Chondrocyte (in vitro differentiated cells): ENCODE measurements around the gene HABP4. TPM values are rescaled to one million over a fixed set of nuclear protein-coding genes. Genes with fewer than 3 reads are reported as not detected.

Source experiments
- DNase-seq: peaks from one replicate; pipeline ENCODE4 v3.0.0; 2021; ENCODE audit warnings: mixed read lengths, low spot score
- H3K27ac Mint-ChIP-seq: one replicate; pipeline ENCODE4 v1.8.0; 2021; ENCODE audit warnings: mild to moderate bottlenecking, moderate library complexity, mixed read lengths; ENCODE audit not compliant: unreplicated experiment
- H3K27me3 Mint-ChIP-seq: 2 replicates; pipeline ENCODE4 v1.8.0; 2021; ENCODE audit warnings: low read depth, mixed read lengths
- H3K36me3 Mint-ChIP-seq: 2 replicates; pipeline ENCODE4 v1.8.0; 2021; ENCODE audit warnings: low read depth, mixed read lengths
- H3K4me1 Mint-ChIP-seq: 2 replicates; pipeline ENCODE4 v1.8.0; 2021; ENCODE audit warnings: low read depth, mild to moderate bottlenecking, mixed read lengths
- H3K4me3 Mint-ChIP-seq: one replicate; pipeline ENCODE4 v1.8.0; 2021; ENCODE audit warnings: mild to moderate bottlenecking, moderate library complexity, mixed read lengths; ENCODE audit not compliant: unreplicated experiment
- H3K9me3 Mint-ChIP-seq: 2 replicates; pipeline ENCODE4 v1.8.0; 2021; ENCODE audit warnings: low read depth, mixed read lengths
- CTCF ChIP-seq: fragments of 200-600 bp; sonication (generic); IDR thresholded peaks from 2 replicates; pipeline ENCODE4 v1.5.0; 2021; ENCODE audit warnings: antibody characterized with exemption, mild to moderate bottlenecking, moderate library complexity
- total RNA-seq: library from RNA; stranded (reverse); gene quantifications from 3 replicates; pipeline ENCODE4 v1.2.1, GENCODE V29; 2021

The HABP4 gene
- total RNA-seq, 1 donor from 2014 or later = 28.9 TPM

DNA sequence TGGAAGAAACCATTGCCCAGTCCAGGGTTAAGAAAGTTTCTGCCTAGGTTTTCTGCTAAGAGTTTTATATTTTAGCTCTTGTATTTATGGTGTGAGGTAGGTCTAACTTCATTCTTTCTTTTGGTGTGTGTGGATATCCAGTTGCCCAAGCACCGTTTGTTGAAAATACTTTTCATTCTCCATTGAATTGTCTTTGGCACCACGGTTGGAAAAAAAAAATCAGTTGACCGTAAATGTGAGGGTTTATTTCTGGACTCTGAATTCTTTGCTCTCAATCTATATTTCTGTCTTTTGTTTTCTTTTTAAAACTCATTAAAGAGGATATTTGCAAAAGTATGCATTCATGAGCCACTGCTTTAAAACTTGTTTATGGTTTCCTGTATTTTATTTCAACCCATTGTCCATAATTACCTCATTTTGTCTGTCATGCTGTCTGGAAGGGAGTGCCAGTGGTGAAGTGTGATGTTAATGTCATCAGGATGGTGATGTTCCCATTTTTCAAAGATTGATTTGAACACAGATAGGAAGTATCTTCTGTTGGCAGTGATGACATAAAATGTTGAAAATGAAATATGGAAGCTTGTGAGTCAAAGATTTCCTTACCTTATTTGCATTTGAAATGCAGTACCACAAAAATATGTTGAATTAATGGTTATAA lies 33.9 kb downstream of the HABP4 start:
- H3K27ac Mint-ChIP-seq = peak overlapping the region; percentile 91
- peak overlapping the region; percentile 1 for H3K4me3 Mint-ChIP-seq
- H3K4me1 Mint-ChIP-seq = peaks cover 61% of the 10 kb centered on the region
- H3K27me3 Mint-ChIP-seq = no peaks in the 10 kb centered on the region
- DNase-seq = no peak
- H3K9me3 Mint-ChIP-seq = peaks cover 3% of the 10 kb centered on the region
- no peak for TF ChIP-seq CTCF
- H3K36me3 Mint-ChIP-seq = peaks cover 16% of the 10 kb centered on the region

DNA sequence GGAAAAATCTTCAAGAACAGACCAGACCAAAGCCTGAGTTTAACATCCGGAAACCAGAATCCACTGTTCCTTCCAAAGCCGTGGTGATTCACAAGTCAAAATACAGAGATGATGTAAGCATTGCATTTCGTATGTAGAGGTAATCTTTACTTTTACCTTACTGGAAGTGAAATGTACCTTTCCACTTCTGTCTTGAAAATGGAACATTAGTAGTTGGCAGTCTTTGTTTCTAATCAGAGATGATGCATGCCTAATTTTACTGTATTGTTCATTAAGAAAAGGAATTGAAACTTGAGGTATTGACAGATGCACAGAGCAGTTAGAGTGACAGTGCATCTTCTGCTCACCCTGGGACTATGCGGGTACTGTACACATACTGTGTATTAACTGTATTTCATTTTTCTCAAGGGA lies 34.6 kb downstream of the HABP4 start:
- Mint-ChIP-seq H3K4me3 (no peak overlapping the region), H3K27ac (peak overlapping the region; percentile 91), H3K27me3 (no peaks in the 10 kb centered on the region), H3K9me3 (peaks cover 3% of the 10 kb centered on the region), H3K4me1 (peaks cover 59% of the 10 kb centered on the region), H3K36me3 (peaks cover 19% of the 10 kb centered on the region)
- no peak for DNase-seq
- no peak for TF ChIP-seq CTCF

DNA sequence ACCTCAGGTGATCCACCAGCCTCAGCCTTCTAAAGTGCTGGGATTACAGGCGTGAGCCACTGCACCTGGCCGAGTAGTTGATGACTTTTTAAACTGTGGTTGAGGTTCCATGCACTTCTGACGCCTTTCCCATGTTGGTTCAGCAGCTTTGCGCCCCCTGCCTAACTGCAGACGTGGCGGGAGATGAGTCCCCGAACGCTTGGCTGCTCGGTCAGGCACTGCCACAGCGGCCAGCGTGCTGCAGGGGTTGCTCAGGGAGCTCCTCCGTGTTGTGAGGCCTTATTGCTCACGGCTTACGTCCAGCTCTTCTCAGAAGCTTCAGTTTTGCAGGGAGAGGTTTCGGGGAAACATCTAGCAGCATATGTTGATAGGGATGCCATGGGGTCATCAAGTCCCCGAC lies 35.3 kb downstream of the HABP4 start:
- no peak for TF ChIP-seq CTCF
- Mint-ChIP-seq H3K36me3 (peaks cover 25% of the 10 kb centered on the region), H3K4me1 (peaks cover 59% of the 10 kb centered on the region), H3K27ac (peak overlapping the region; percentile 77), H3K4me3 (no peak overlapping the region), H3K9me3 (peaks cover 3% of the 10 kb centered on the region), H3K27me3 (no peaks in the 10 kb centered on the region)
- no peak for DNase-seq

DNA sequence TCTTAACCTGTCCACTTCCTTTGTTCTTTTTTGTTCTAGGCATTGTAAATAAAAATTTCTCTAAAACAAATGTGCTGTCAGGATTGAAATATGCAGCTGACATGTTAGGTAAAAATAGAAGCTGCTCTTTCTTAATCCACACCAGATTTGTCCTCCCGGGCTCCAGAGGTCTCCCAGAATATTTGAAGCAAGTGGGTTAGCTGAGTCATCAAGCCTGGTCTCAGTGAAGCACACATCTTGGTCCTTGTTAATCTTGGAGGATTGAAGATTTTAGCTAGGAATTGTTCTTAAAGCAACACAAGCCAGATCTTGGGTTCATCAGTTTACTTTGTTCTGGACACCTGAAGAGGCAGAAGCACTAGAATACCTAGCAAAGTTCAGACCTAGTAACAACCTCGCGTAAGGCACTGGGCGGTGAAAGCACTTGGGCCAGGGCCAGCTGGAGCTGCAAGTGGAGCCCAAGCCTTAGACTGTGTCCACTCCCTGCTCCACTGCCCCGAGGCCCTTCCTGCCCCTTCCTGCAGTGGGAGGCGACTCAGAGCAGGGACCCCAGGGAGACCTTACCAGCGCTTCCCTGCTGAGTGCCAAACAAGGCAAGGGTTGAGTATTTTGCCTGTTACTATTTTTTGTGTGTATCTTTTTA lies 36.5 kb downstream of the HABP4 start:
- Mint-ChIP-seq H3K27ac (peak overlapping the region; percentile 77), H3K4me1 (peaks cover 59% of the 10 kb centered on the region)
- DNase-seq = no peak

DNA sequence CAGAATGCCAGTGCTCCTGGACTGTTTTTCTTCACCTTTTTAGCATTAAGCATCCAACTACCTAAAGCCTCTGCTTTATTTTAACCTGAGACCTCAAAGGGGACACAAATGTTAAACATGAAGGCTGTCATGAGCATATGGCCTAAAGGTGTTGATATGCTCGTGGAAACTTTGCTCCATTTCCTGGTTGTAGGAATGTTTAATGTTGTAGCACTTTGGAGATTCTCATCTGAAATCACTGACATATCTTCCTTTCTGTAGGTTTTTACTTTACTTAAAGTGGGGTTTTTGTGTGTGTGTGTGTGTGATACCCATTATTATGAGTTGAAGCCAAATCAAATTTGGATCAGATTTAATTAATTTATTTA lies 37.0 kb downstream of the HABP4 start:
- Mint-ChIP-seq H3K27me3 (no peaks in the 10 kb centered on the region), H3K36me3 (peaks cover 29% of the 10 kb centered on the region), H3K9me3 (peaks cover 3% of the 10 kb centered on the region), H3K27ac (peak overlapping the region; percentile 77), H3K4me1 (peaks cover 59% of the 10 kb centered on the region), H3K4me3 (no peak overlapping the region)
- no peak for DNase-seq
- TF ChIP-seq CTCF = no peak

More for the DNA sequence above, 36.5 kb downstream of the HABP4 start:
- H3K9me3 Mint-ChIP-seq = peaks cover 3% of the 10 kb centered on the region
- no peaks in the 10 kb centered on the region for H3K27me3 Mint-ChIP-seq
- H3K4me3 Mint-ChIP-seq = no peak overlapping the region
- no peak for TF ChIP-seq CTCF
- H3K36me3 Mint-ChIP-seq = peaks cover 27% of the 10 kb centered on the region
